Tibial nerve (tissue), 4 donors: ENCODE results near the gene POP5. TPM values are rescaled to one million over a fixed set of nuclear protein-coding genes. Genes with fewer than 3 reads are reported as not detected.
"Not testable (repeated sequence)": the region's sequence is repeated elsewhere in the genome, so short reads cannot be mapped to it uniquely, and the experiment has no call there.

ENCODE experiments used
- DNase-seq, 2 donors: peaks; one replicate each; pipeline ENCODE4 v3.0.0-alpha.2; 2019; ENCODE audit warnings: low spot score in 2 of 2
- H3K27ac ChIP-seq, 4 donors: fragments of 200-600 bp; sonication (generic) in 3 of 4; one replicate each; pipeline ENCODE4 v1.5.1; 2017 to 2019; ENCODE audit warnings: mild to moderate bottlenecking in 1 of 4
- H3K27me3 ChIP-seq, 2 donors: fragments of 200-600 bp; sonication (generic) in 1 of 2; one replicate each; pipeline versions ENCODE4 v1.5.1 to v1.6.0; 2017 to 2019
- H3K36me3 ChIP-seq, 3 donors: fragments of 200-600 bp; sonication (generic); one replicate each; pipeline ENCODE4 v1.5.1; 2018 to 2019
- H3K4me1 ChIP-seq, 4 donors: fragments of 200-600 bp; sonication (generic) in 3 of 4; one replicate each; pipeline ENCODE4 v1.5.1; 2017 to 2019
- H3K4me3 ChIP-seq, 4 donors: fragments of 200-600 bp; sonication (generic) in 3 of 4; one replicate each; pipeline ENCODE4 v1.5.1; 2017 to 2019; ENCODE audit warnings: mild to moderate bottlenecking in 1 of 4, moderate library complexity in 1 of 4
- H3K9me3 ChIP-seq, 4 donors: fragments of 200-600 bp; sonication (generic) in 3 of 4; one replicate each; pipeline ENCODE4 v1.5.1; 2017 to 2019
- EP300 ChIP-seq, 2 donors: sonication (generic); formaldehyde crosslinking; IDR thresholded peaks; one replicate each; pipeline ENCODE4 v1.6.1; 2017; ENCODE audit warnings: antibody characterized with exemption in 2 of 2, mild to moderate bottlenecking in 1 of 2
- POLR2A ChIP-seq, 2 donors: fragments of 450-650 bp; IDR thresholded peaks; one replicate each; pipeline ENCODE4 v1.6.1; 2017; ENCODE audit warnings: antibody characterized with exemption in 2 of 2, mild to moderate bottlenecking in 2 of 2, moderate library complexity in 2 of 2
- WGBS, 2 donors: methylation state at CpG; one replicate each; pipeline ENCODE4 v1.1.5; 2018; 5-methylcytosine and 5-hydroxymethylcytosine counted together
- total RNA-seq, 4 donors: library from RNA; depleted of rRNA; stranded (reverse); fragments of >200 nt; gene quantifications; one replicate each; pipeline ENCODE4 v1.1.0, GENCODE V29; 2016
- TF ChIP-seq, protein P1 (sequence below), 5 experiments: fragments of 200-600 bp in 3 of 5; fragments of 450-650 bp in 2 of 5; sonication (generic) in 3 of 5; IDR thresholded peaks; one replicate each; pipeline ENCODE4 v1.5.1; 2016 to 2019; ENCODE audit warnings: antibody characterized with exemption in 5 of 5, mild to moderate bottlenecking in 3 of 5, moderate library complexity in 2 of 5

POP5 gene
- total RNA-seq, 4 donors from 2014 or later: 32.6 to 57.6 (median 51.7) TPM

DNA sequence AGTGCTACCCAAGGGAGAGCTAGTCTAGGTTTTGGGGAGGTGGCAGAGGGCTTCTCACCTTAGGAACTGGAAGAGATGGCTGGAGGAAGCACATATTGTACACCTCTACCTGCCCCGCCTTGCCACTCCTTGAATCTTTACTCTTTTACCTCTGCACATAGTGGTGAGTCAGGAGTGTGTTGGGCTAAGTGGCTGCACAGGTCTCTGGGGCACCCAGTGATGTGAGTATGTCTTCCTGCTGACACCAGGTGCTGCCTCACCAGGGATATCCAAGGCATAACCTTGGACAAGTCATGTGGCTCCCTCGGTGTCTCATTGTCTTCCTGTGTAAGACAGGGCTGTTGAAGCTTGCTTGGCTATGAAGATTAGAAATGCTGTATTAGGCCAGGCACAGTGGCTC lies 39.4 kb upstream of the POP5 start:
- Histone ChIP-seq H3K9me3 (no peaks in the 10 kb centered on the region), H3K27ac (no peak overlapping the region), H3K4me3 (no peak overlapping the region), H3K27me3 (peaks cover 0 to 31% of the 10 kb centered on the region in 2 donors), H3K36me3 (no peaks in the 10 kb centered on the region), H3K4me1 (no peaks in the 10 kb centered on the region)
- DNase-seq: no peak
- TF ChIP-seq EP300 (IDR thresholded peaks at IDR 0.05) (no peak), POLR2A (IDR thresholded peaks at IDR 0.05) (no peak)
- TF ChIP-seq, protein P1, sequence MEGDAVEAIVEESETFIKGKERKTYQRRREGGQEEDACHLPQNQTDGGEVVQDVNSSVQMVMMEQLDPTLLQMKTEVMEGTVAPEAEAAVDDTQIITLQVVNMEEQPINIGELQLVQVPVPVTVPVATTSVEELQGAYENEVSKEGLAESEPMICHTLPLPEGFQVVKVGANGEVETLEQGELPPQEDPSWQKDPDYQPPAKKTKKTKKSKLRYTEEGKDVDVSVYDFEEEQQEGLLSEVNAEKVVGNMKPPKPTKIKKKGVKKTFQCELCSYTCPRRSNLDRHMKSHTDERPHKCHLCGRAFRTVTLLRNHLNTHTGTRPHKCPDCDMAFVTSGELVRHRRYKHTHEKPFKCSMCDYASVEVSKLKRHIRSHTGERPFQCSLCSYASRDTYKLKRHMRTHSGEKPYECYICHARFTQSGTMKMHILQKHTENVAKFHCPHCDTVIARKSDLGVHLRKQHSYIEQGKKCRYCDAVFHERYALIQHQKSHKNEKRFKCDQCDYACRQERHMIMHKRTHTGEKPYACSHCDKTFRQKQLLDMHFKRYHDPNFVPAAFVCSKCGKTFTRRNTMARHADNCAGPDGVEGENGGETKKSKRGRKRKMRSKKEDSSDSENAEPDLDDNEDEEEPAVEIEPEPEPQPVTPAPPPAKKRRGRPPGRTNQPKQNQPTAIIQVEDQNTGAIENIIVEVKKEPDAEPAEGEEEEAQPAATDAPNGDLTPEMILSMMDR (IDR thresholded peaks at IDR 0.05): no peak
- WGBS, 2 donors: 75 to 77% methylated on average over 2 of the region's 2 CpGs

DNA sequence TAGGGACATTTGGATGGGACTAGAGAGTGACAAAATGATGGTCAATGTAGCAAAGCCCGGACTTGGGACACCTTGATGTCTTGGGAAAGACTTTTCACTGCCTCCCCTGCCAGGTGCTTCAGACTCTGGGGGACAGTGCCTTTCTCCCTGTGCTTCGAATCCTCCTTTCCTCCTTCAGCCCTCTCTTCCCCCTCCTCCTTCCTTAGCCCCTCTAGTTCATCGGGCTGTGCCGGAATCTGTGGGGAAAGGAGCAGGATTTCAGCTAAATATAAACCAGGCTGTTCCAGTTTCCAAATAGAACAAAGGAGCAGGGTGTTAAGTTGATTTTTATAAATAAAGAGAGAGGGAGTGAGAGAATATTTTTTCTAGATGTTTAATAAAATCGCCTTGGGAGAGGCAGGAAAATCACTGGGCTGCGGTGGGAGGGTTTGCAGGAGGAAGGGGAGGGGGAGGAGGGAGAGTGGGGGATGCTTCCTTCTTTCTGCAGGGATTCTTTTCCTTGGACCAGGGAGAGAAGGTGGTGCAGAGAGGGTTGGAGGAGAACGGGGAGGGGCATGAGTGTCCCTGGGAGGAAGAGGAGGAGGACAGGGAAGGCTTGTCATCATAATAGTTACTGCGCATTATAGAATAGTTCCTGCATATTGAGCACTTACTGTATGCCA lies 37.9 kb upstream of the POP5 start:
- Histone ChIP-seq H3K9me3 (no peaks in the 10 kb centered on the region), H3K4me1 (no peaks in the 10 kb centered on the region), H3K27ac (no peak overlapping the region), H3K36me3 (no peaks in the 10 kb centered on the region), H3K27me3 (peaks cover 0 to 31% of the 10 kb centered on the region in 2 donors), H3K4me3 (no peak overlapping the region)
- DNase-seq: no peak
- TF ChIP-seq, protein P1 (IDR thresholded peaks at IDR 0.05): no peak
- no peak for TF ChIP-seq EP300 (IDR thresholded peaks at IDR 0.05)
- TF ChIP-seq POLR2A (IDR thresholded peaks at IDR 0.05): no peak
- WGBS, 2 donors: 26 to 31% methylated on average over 8 of the region's 8 CpGs

DNA sequence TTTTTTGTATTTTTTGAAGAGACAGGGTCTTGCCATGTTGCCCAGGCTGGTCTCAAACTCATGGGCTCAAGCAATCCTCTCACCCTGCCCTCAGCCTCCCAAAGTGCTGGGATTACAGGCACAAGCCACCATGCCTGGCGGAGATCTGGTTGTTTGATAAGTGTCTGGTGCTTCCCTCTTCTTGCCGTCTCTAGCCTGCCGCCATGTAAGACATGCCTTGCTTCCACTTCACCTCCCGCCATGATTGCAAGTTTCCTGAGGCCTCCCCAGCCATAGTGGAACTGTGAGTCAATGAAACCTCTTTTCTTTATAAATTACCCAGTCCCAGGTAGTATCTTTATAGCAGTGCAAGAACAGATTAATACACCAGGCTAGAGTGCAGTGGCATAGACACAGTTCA lies 36.6 kb upstream of the POP5 start:
- peaks cover 0 to 31% of the 10 kb centered on the region in 2 donors for H3K27me3 ChIP-seq
- H3K36me3 ChIP-seq, H3K4me3 ChIP-seq, H3K9me3 ChIP-seq, H3K4me1 ChIP-seq, H3K27ac ChIP-seq, DNase-seq: not testable (repeated sequence)
- 92 to 98% methylated on average over 4 of the region's 4 CpGs for WGBS, 2 donors

DNA sequence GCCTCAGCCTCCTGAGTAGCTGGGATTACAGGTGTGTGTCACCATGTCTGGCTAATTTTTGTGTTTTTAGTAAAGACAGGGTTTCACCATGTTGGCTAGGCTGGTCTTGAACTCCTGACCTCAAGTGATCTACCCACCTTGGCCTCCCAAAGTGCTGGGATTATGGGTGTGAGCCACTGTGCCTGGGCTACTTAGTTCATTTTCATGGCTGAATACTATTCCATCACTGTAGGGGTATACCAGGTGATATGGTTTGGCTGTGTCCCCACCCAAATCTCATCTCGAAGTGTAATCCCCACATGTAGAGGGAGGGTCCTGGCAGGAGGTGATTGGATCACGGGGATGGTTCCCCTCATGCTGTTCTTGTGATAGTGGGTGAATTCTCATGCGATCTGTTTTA lies 36.0 kb upstream of the POP5 start:
- not testable (repeated sequence) for H3K36me3 ChIP-seq, H3K4me1 ChIP-seq, H3K4me3 ChIP-seq, DNase-seq, H3K27ac ChIP-seq, H3K9me3 ChIP-seq
- peaks cover 0 to 31% of the 10 kb centered on the region in 2 donors for H3K27me3 ChIP-seq
- WGBS, 2 donors: 82 to 83% methylated on average over 3 of the region's 3 CpGs

DNA sequence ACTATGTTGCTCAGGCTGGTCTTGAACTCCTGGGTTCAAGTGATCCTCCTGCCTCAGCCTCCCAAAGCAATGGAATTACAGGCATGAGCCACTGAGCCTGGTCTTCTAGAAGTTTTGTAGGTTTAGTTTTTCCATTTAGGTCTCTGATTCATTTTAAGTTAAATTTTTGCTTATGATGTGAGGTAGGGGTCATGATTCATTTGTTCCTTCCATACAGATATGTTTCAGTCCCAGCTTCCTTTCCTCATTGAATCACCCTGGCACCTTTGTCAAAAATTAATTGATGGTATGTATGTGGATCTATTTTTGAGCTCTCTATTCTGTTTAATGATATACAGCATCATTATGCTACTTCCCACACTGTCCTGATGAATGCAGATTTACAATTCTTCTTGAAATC lies 33.6 kb upstream of the POP5 start:
- H3K4me3 ChIP-seq: no peak overlapping the region
- DNase-seq: no peak
- no peaks in the 10 kb centered on the region for H3K4me1 ChIP-seq
- no peaks in the 10 kb centered on the region for H3K9me3 ChIP-seq
- TF ChIP-seq POLR2A (IDR thresholded peaks at IDR 0.05) (no peak), EP300 (IDR thresholded peaks at IDR 0.05) (no peak)
- TF ChIP-seq, protein P1 (IDR thresholded peaks at IDR 0.05): no peak
- H3K36me3 ChIP-seq: no peaks in the 10 kb centered on the region
- no peak overlapping the region for H3K27ac ChIP-seq
- H3K27me3 ChIP-seq: peaks cover 0 to 18% of the 10 kb centered on the region in 2 donors

DNA sequence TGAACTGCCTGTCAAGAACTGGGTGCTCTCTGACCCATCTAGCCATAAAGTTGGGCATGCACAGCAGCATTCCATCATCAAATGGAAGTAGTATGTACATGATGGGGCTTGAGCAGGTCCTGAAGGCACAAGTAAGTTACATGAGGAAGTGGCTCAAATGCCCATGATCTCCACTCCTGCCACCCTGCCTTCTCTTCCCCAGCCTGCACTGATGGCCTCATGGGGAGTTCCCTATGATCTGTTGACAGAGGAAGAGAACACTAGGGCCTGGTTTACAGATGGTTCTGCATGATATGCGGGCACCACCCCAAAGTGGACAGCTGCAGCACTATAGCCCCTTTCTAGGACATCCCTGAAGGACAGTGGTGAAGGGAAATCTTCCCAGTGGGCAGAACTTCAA lies 30.3 kb upstream of the POP5 start:
- H3K4me1 ChIP-seq: not testable (repeated sequence)
- WGBS, 2 donors: 75 to 81% methylated on average over 1 of the region's 1 CpG

DNA sequence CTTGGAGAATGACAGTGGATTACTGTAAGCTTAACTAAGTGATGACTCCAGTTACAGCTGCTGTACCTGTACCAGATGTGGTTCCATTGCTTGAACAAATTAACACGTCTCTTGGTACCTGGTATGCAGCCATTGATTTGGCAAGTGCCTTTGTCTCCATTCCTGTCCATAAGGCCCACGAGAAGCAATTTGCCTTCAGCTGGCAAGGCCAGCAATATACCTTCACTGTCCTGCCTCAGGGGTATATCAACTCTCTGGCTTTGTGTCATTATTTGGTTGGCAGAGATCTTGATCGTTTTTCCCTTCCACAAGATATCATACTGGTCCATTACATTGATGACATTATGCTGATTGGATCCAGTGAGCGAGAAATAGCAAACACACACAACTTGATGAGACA lies 29.4 kb upstream of the POP5 start:
- H3K27me3 ChIP-seq: no peaks in the 10 kb centered on the region
- H3K9me3 ChIP-seq: no peaks in the 10 kb centered on the region
- WGBS, 2 donors: 70 to 76% methylated on average over 4 of the region's 4 CpGs
- no peak overlapping the region for H3K4me3 ChIP-seq
- no peaks in the 10 kb centered on the region for H3K36me3 ChIP-seq
- no peak for DNase-seq
- H3K27ac ChIP-seq: no peak overlapping the region
- TF ChIP-seq, protein P1 (IDR thresholded peaks at IDR 0.05): no peak
- TF ChIP-seq EP300 (IDR thresholded peaks at IDR 0.05): no peak
- no peak for TF ChIP-seq POLR2A (IDR thresholded peaks at IDR 0.05)
- no peaks in the 10 kb centered on the region for H3K4me1 ChIP-seq

More for the DNA sequence above, 30.3 kb upstream of the POP5 start:
- H3K4me3 ChIP-seq, H3K36me3 ChIP-seq, DNase-seq, H3K27ac ChIP-seq, H3K27me3 ChIP-seq, H3K9me3 ChIP-seq: not testable (repeated sequence)

DNA sequence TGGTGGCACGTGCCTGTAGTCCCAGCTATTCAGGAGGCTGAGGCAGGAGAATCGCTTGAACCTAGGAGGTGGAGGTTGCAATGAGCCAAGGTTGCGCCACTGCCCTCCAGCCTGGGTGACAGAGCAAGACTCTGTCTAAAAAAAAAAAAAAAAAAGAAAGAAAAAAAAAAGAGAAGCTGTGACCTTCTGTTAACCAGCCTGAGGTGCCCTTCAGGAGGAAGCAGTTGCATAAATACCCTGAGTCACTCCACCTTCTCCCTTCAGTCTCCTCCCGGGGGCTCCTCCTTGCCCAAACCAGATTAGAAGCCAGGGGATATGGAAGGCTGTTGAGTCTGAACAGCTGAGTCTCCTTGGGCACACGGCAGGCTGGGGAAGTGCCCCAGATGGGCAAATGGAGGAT lies 21.2 kb upstream of the POP5 start:
- H3K27ac ChIP-seq, DNase-seq, H3K9me3 ChIP-seq, H3K4me1 ChIP-seq, H3K36me3 ChIP-seq, H3K4me3 ChIP-seq, H3K27me3 ChIP-seq: not testable (repeated sequence)
- WGBS, 2 donors: 62 to 64% methylated on average over 5 of the region's 5 CpGs
